Transverse colon (tissue), 4 donors: ENCODE data around the gene DECR2. TPM values are rescaled to one million over a fixed set of nuclear protein-coding genes. Genes with fewer than 3 reads are reported as not detected.

ENCODE experiments used
- DNase-seq: peaks from one replicate; pipeline ENCODE4 v3.0.0-alpha.2; 2019
- H3K27ac ChIP-seq, 4 donors: fragments of 200-600 bp; sonication (generic); 2 replicates each; pipeline ENCODE4 v1.5.1; 2016 to 2018; ENCODE audit warnings: inconsistent platforms in 4 of 4
- H3K27me3 ChIP-seq: fragments of 200-600 bp; sonication (generic); 2 replicates; pipeline ENCODE4 v1.5.1; 2017; ENCODE audit warnings: inconsistent platforms
- H3K36me3 ChIP-seq, 4 donors: fragments of 200-600 bp; sonication (generic); 2 replicates each; pipeline ENCODE4 v1.5.1; 2017 to 2019; ENCODE audit warnings: inconsistent platforms in 4 of 4
- H3K4me1 ChIP-seq, 4 donors: fragments of 200-600 bp; sonication (generic); 2 replicates each; pipeline ENCODE4 v1.5.1; 2017 to 2020; ENCODE audit warnings: inconsistent platforms in 4 of 4
- H3K4me3 ChIP-seq, 4 donors: fragments of 200-600 bp; sonication (generic); 1 replicate in 1 of 4; 2 replicates in 3 of 4; pipeline versions ENCODE4 v1.5.1 to v1.6.1; 2017 to 2019; ENCODE audit warnings: inconsistent platforms in 4 of 4
- H3K9me3 ChIP-seq, 2 donors: fragments of 200-600 bp; sonication (generic); 2 replicates each; pipeline ENCODE4 v1.5.1; 2017 to 2019; ENCODE audit warnings: inconsistent platforms in 2 of 2
- CTCF ChIP-seq, 5 experiments: fragments of 200-600 bp in 3 of 5; fragments of 450-650 bp in 2 of 5; sonication (generic) in 3 of 5; IDR thresholded peaks; 1 replicate in 2 of 5; 2 replicates in 3 of 5; pipeline ENCODE4 v1.5.1; 2016 to 2017; ENCODE audit warnings: antibody characterized with exemption in 5 of 5, inconsistent platforms in 3 of 5, mild to moderate bottlenecking in 2 of 5, moderate library complexity in 1 of 5
- EP300 ChIP-seq: sonication (generic); formaldehyde crosslinking; IDR thresholded peaks from one replicate; pipeline ENCODE4 v1.6.1; 2017; ENCODE audit warnings: antibody characterized with exemption, low read depth
- POLR2A ChIP-seq: fragments of 450-650 bp; IDR thresholded peaks from one replicate; pipeline ENCODE4 v1.6.1; 2016; ENCODE audit warnings: antibody characterized with exemption, mild to moderate bottlenecking, moderate library complexity
- POLR2AphosphoS5 ChIP-seq, 3 donors: sonication (generic); formaldehyde crosslinking; IDR thresholded peaks; one replicate each; pipeline ENCODE4 v1.6.1; 2016; ENCODE audit warnings: antibody characterized with exemption in 3 of 3
- WGBS, 2 donors: methylation state at CpG; one replicate each; pipeline ENCODE4 v1.1.5; 2018; ENCODE audit warnings: low coverage in 1 of 2; 5-methylcytosine and 5-hydroxymethylcytosine counted together
- in situ Hi-C, 4 donors: fragments of 200-750 bp; cut with MboI; loops; one replicate each; pipeline versions ENCODE4 v1.15.0 to v1.15.1; 2017; ENCODE audit warnings: low sequenced_read_pairs in 3 of 4, low pct_ligation_motif_present in 1 of 4, low pct_unique_long_range_greater_than_20kb in 1 of 4
- intact Hi-C: fragments of 100-400 bp; cut with DNase I; formaldehyde crosslinking; loops from one replicate; pipeline ENCODE4 v1.15.1; 2023; ENCODE audit warnings: low total_unique reads
- total RNA-seq, 4 donors: library from RNA; depleted of rRNA; stranded (reverse); fragments of >200 nt; gene quantifications; one replicate each; pipeline ENCODE4 v1.1.0, GENCODE V29; 2016

DECR2 gene
- total RNA-seq, 4 donors from 2014 or later, result 65.7 to 148 (median 108) TPM

GRCh38 chr16:381012-381788 is 20.5 kb upstream of the DECR2 start:
- in situ Hi-C loops, result no loop called here
- H3K4me1 ChIP-seq, result peaks cover 22 to 38% (median 33%) of the 10 kb centered on the region in 4 donors

GRCh38 chr16:381789-382717 is 19.6 kb upstream of the DECR2 start, which contains the start of gene PGAP6:
TSS of gene PGAP6 (minus strand) at chr16:381978. CDS start at chr16:381821, 157 bp downstream.
- H3K4me3 ChIP-seq, result peak within 1 kb of the TSS; percentile 76 to 99 (median 86)
- peak; percentile 76 for DNase-seq
- TF ChIP-seq POLR2AphosphoS5 (IDR thresholded peaks at IDR 0.05), result peak; percentile 55 to 68 (median 64)
- peak; percentile 38 for TF ChIP-seq POLR2A
- no peak for TF ChIP-seq EP300
- TF ChIP-seq CTCF (IDR thresholded peaks at IDR 0.05), result no peak
- peak within 1 kb of the TSS; percentile 85 to 95 (median 92) for H3K27ac ChIP-seq
- intact Hi-C loops, result no loop called here
- in situ Hi-C loops, result no loop called here
- H3K27me3 ChIP-seq, result no peaks in the 10 kb centered on the region
- H3K4me1 ChIP-seq, result peaks cover 22 to 40% (median 33%) of the 10 kb centered on the region in 4 donors
- no peaks in the 10 kb centered on the region for H3K9me3 ChIP-seq
- WGBS, 2 donors, result 0% methylated on average over 21 of the region's 123 CpGs; no CpG with 5 or more reads in 1 of the 2 donors
- no peaks in the 10 kb centered on the region for H3K36me3 ChIP-seq

More at GRCh38 chr16:381012-381788, 20.5 kb upstream of the DECR2 start:
- Histone ChIP-seq H3K9me3 (no peaks in the 10 kb centered on the region), H3K36me3 (peaks cover 0 to under 1% (median 0%) of the 10 kb centered on the region in 4 donors), H3K4me3 (peak overlapping the region; percentile 76 to 99 (median 86)), H3K27me3 (no peaks in the 10 kb centered on the region), H3K27ac (peak overlapping the region; percentile 80 to 91 (median 88))
- intact Hi-C loops, result no loop called here
- TF ChIP-seq POLR2A, result peak; percentile 48
- TF ChIP-seq POLR2AphosphoS5 (IDR thresholded peaks at IDR 0.05), result no peak
- WGBS, 2 donors, result 2% methylated on average over 34 of the region's 73 CpGs; no CpG with 5 or more reads in 1 of the 2 donors
- DNase-seq, result no peak

GRCh38 chr16:383326-384051 is 18.2 kb upstream of the DECR2 start:
- intact Hi-C loops, result no loop called here
- Histone ChIP-seq H3K4me3 (peak overlapping the region in 3 of 4 donors; percentile 76 to 99 (median 89)), H3K4me1 (peaks cover 22 to 40% (median 33%) of the 10 kb centered on the region in 4 donors), H3K9me3 (no peaks in the 10 kb centered on the region), H3K27me3 (no peaks in the 10 kb centered on the region), H3K36me3 (no peaks in the 10 kb centered on the region), H3K27ac (peak overlapping the region; percentile 85 to 95 (median 92))
- DNase-seq, result peak; percentile 82
- in situ Hi-C loops, result no loop called here
- WGBS, 2 donors, result 26 to 38% methylated on average over 6 to 33 of the region's 33 CpGs
- TF ChIP-seq CTCF (IDR thresholded peaks at IDR 0.05), result peak in 1 of 5 experiments; percentile 12
- peak; percentile 76 for TF ChIP-seq POLR2A
- no peak for TF ChIP-seq EP300
- peak; percentile 59 to 83 (median 83) for TF ChIP-seq POLR2AphosphoS5 (IDR thresholded peaks at IDR 0.05)

- no peak for DNase-seq
- Histone ChIP-seq H3K27me3 (no peaks in the 10 kb centered on the region), H3K4me1 (peaks cover 6 to 17% (median 12%) of the 10 kb centered on the region in 4 donors), H3K36me3 (no peaks in the 10 kb centered on the region), H3K27ac (peak overlapping the region; percentile 33 to 78 (median 60)), H3K9me3 (no peaks in the 10 kb centered on the region), H3K4me3 (no peak overlapping the region)
- intact Hi-C loops, result no loop called here
- in situ Hi-C loops, result no loop called here
- WGBS, 2 donors, result 67 to 74% methylated on average over 14 to 19 of the region's 19 CpGs
- no peak for TF ChIP-seq CTCF (IDR thresholded peaks at IDR 0.05)
- TF ChIP-seq POLR2A, result no peak
- TF ChIP-seq POLR2AphosphoS5 (IDR thresholded peaks at IDR 0.05), result no peak
- no peak for TF ChIP-seq EP300
Measured at GRCh38 chr16:386641-387156, 15.0 kb upstream of the DECR2 start.
